Medulla oblongata (tissue), 1 donor: ENCODE results near the gene SERPINA9.

Source experiments
- DNase-seq: peaks from one replicate; pipeline ENCODE4 v3.0.0-alpha.2; 2015; ENCODE audit errors: extremely low spot score

SERPINA9 gene

GRCh38 chr14:94462763-94463572 lies 13.0 kb downstream of the SERPINA9 start:
- no peak for DNase-seq

- no peak for DNase-seq
These were observed 13.8 kb downstream of the SERPINA9 start for GRCh38 chr14:94462219-94462551.

GRCh38 chr14:94461526-94462218 lies 14.3 kb downstream of the SERPINA9 start:
- DNase-seq = no peak

GRCh38 chr14:94460631-94461416 lies 15.2 kb downstream of the SERPINA9 start:
- no peak for DNase-seq

- no peak for DNase-seq
These were observed 17.3 kb downstream of the SERPINA9 start for GRCh38 chr14:94458558-94459205.

DNA sequence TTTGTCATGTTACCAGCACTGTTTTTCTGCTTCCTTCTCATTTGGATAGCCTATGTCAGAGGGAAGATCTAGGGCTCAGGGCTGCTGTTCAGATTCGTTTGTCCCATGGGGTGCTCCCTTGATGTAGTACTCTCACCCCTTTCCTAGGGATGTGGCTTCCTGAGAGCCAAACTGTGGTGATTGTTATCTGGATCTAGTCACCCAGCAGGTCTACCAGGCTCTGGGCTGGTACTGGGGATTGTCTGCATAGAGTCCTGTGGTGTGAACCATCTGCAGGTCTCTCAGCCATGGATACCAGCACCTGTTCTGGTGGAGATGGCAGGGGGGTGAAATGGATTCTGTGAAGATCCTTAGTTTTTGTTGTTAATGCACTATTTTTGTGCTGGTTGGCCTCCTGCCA lies 17.9 kb downstream of the SERPINA9 start:
- DNase-seq = no peak

DNA sequence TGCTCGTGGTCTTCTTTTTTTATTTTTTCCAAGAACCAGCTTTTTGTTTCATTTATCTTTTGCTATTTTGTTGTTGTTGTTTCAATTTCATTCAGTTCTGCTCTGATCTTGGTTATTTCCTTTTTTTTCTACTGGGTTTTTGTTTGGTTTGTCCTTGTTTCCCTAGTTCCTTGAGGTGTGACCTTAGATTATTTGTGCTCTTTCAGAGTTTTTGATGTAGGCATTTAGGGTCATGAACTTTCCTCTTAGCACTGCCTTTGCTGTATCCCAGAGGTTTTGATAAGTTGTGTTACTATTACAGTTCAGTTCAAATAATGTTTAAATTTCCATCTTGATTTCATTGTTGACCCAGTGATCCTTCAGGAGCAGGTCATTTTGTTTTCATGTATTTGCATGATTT lies 20.1 kb downstream of the SERPINA9 start:
- no peak for DNase-seq

DNA sequence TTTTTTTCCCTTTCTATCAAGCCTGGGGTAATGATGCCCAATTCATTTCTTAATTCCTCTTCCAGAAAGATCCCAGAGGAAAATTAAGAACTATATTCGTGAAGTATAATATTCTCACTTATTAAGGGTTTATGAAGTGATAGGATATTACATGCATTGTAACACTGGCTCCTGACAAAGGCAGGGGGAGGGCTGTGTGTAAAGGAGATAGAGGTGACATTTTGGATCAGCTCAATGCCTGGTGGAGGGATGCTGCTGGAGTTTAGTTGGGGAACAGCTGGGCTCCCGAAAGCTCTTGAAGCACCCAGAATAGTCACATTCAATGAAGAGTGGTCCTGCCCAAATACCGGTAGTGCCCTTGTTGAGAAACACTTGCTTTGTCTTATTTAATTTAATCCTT lies 24.2 kb downstream of the SERPINA9 start:
- no peak for DNase-seq

DNA sequence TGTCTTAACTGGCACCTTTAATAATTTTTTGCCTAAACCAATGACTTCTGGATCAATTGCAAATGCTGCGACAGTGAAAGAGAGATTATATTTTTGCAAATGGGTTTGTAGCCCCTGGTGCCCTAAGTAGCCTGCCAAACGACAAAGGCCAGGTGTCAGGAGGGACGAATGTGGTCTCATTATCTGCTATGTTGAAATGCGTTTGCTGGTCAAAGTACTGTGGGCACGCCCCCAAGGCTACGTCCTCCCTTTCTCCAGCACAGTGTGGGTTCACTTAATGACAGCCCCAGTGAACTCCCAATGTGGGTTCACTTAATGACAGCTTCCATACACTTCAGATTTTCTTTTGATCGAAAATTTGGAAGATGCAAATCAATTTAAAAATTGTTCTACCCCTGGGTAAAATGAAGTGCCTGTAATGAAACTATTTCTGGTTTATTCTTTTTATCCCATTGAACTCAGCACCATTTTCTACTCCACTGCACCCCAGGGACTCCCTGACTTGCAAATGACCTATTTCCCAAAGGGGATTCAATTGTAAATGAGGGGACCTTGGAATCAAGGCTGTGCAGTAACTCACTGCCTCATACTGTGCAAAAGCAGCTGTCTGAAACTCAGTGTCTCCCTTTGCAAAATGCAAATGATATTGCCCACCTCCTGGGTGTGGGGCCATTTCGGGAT lies 24.8 kb downstream of the SERPINA9 start:
- no peak for DNase-seq

DNA sequence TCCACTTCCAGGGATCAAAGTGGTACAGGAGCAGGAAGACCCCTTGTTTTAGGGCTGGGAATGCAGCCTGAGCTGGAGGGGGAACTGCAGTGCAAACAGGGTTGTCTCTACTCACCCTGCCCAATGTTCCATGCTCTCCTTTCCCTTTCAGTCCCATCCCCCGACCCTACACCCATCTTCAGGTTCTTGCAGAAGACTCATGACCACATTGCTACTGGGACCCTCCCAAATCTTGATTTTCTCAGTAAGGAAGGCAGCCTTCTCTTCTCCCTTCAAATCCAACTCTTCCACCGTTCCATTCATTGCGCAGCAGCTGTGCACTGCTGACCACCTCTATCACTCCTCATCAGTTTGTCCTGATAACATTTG lies 25.3 kb downstream of the SERPINA9 start:
- no peak for DNase-seq

DNA sequence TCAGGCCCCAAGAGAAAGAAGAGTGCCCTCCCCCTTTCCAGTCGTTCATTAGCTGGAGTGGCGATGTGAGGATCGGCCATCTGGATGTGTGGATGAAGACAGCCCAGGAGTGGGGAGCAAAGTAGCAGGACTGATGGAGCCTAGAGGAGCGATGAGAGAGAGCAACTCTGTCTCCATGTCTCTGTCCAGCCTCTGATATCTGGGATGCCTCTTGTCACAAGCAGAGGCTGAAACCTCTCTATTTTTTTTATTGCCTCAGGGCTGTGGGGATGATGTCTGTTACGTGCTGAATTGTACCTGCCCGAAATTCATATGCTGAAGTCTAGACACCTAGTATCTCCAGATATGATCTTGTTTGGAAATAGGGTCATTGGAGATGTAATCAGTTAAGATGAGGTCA lies 26.1 kb downstream of the SERPINA9 start:
- DNase-seq = no peak

DNA sequence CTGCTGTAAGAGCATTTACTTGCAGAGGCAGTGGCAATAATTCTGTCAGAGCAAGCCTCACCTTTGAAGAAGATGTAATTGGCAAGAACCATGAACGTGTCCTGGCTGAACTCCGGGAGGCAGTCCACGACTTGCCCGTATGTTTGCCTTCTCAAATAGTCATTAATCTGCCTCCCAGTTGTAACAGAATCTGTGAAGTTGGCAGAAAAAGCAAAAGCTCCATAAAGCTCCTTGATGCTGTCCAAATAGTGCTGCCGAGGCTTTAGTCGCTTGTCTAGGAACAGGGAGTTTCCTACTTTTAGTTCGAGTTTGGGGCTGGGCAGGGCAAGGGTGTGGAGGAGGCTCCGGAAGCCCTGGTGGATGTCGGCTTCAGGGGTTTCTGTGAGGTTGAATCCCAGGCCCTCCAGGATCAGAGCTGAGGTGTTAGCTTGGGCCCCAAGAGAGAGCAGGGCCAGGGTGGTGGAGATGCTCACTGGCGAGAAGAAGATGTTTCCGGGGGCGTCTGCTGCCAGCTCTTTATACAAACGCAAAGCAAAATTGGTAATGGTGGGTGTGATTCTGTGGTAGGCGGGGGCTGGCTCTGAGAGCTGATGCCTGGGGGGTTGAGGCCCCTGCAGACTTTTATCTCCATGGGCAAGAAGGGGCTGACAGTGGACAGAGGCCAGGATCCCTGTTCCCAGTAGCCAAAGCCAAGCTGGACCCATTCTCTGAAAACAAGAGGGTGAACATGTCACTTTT lies 27.8 kb downstream of the SERPINA9 start:
- DNase-seq = no peak

DNA sequence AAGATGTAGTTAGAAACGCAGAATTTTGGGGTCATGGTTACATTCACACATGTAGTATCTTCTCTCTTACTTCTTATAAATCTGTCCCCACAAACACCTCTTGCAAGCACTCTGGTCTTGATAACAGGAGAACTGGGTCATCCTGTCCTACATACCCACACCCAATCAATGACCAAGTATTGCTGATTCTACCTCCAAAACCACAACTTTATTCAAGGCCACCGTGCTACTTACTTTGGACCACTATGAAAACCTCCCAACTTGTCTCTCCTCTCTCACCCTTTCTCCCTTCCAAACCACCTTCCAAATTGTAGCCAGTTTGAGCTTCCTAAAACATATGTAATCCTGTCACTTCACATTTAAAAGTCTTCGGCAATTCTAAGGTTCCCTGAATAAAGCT lies 28.8 kb downstream of the SERPINA9 start:
- DNase-seq = no peak

- DNase-seq = no peak
These were observed 29.9 kb downstream of the SERPINA9 start for GRCh38 chr14:94446126-94446525.

GRCh38 chr14:94445003-94445402 lies 31.0 kb downstream of the SERPINA9 start:
- no peak for DNase-seq

DNA sequence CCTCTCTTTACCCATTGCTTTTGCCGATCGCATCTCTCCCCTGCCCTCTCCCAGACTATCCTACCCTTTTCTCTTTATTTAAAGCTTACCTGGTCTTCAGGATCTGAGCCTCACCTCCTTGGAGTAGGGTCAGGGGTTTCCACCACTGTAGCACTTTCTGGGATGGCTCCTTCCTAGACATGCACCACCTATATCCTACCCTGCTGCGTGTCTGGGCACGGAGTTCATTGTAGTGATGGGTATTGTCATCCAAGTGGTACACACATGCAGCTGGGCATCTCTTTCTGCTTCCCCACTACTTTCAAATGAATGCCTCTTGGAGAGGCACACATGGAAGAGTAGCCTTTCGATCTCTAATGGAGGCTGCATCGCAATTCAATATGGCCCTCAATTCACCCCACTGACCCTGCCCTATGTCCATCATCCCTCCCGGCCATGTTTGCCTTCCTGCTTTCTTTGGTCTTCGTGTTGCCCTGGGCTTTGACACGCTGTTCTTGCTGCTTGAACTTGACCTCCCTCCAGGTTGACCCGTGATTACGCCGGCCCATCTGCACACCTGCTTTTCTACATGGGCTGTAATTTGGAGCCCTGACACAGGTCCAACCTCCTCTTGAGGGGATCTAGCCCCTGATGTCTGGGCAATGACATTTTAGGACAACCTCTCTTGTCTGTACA lies 34.3 kb downstream of the SERPINA9 start:
- DNase-seq = no peak

DNA sequence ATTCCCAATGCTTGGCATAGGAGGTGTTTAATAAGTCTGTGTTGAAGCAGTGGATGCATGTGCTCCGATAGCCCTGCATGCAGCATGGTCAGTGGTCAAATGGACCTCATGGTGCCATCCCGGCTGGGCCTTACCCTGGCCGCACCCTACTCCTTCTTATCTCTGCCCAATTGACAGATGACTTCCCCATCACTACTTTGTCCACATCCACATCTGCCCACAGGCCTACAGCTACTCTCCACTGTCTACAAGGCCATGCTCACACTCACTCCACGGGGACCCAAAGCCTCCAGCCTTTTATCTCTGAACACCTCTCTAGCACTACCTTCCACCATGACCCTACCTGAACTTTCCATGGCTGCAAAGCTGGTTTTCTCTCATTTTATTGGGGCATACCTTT lies 34.9 kb downstream of the SERPINA9 start:
- DNase-seq = no peak

- DNase-seq = no peak
These were observed 36.4 kb downstream of the SERPINA9 start for GRCh38 chr14:94439453-94440057.

GRCh38 chr14:94428610-94429009 lies 47.4 kb downstream of the SERPINA9 start:
- DNase-seq = no peak

DNA sequence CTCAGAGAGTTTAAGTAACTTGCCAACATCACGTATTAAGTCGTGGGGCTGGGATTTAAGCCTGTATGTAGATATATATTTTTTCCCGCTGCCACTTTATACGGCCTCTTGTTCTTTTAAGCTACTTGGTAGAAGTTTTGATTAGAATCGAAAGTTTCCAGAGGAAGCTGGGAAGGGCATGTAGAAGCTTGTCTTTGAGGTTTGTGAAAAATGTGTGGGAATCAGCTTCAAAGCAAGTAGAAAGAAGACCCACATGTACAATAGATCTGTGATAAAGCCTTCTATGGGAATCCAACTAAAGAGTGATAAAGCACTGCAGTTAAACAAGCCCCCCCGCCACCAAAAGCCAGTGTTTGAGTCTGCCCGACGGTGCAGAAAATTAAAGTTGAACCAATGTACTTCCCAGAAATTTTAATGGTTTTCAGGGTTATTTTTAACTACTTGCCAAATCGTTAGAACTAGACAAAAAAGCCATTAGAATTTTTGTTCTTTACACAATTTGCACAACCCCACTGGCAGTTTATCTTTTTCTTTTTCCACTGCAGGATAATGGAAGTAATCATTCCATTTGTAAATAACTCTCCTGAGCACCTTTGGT lies 48.9 kb downstream of the SERPINA9 start:
- DNase-seq = no peak
